Testis (tissue), 5 donors: ENCODE data around the gene ZNF804A. TPM values are rescaled to one million over a fixed set of nuclear protein-coding genes. Genes with fewer than 3 reads are reported as not detected.

Source experiments
- DNase-seq: peaks from one replicate; pipeline ENCODE4 v3.0.0-alpha.2; 2019
- H3K27ac ChIP-seq, 2 donors: fragments of 200-600 bp; sonication (generic); one replicate each; pipeline ENCODE4 v1.5.1; 2019
- H3K27me3 ChIP-seq: fragments of 200-600 bp; sonication (generic); one replicate; pipeline ENCODE4 v1.5.1; 2019
- H3K36me3 ChIP-seq: fragments of 200-600 bp; sonication (generic); one replicate; pipeline ENCODE4 v1.5.1; 2017; ENCODE audit warnings: low read depth; ENCODE audit errors: missing control alignments
- H3K4me1 ChIP-seq: fragments of 200-600 bp; sonication (generic); one replicate; pipeline ENCODE4 v1.5.1; 2019
- H3K4me3 ChIP-seq, 2 donors: fragments of 200-600 bp; sonication (generic); one replicate each; pipeline ENCODE4 v1.5.1; 2017 to 2019
- H3K9me3 ChIP-seq: fragments of 200-600 bp; sonication (generic); one replicate; pipeline ENCODE4 v1.5.1; 2017
- CTCF ChIP-seq, 3 experiments: fragments of 450-650 bp in 2 of 3; fragments of 200-600 bp in 1 of 3; sonication (generic) in 1 of 3; IDR thresholded peaks; one replicate each; pipeline ENCODE4 v1.5.1; 2016 to 2019; ENCODE audit warnings: antibody characterized with exemption in 3 of 3, mild to moderate bottlenecking in 2 of 3, moderate library complexity in 1 of 3
- POLR2A ChIP-seq: fragments of 450-650 bp; IDR thresholded peaks from one replicate; pipeline ENCODE4 v1.6.1; 2017; ENCODE audit warnings: antibody characterized with exemption, mild to moderate bottlenecking, moderate library complexity
- WGBS, 2 donors: methylation state at CpG; one replicate each; pipeline ENCODE4 v1.1.5; 2018; 5-methylcytosine and 5-hydroxymethylcytosine counted together
- intact Hi-C: fragments of 100-400 bp; cut with DNase I; formaldehyde crosslinking; loops from one replicate; pipeline ENCODE4 v1.15.1; 2023; ENCODE audit warnings: low total_unique reads
- long read RNA-seq, 2 donors: transcript quantifications; one replicate each; lab custom pipeline, GENCODE V29; 2026
- polyA plus RNA-seq: library from polyadenylated mRNA; stranded (reverse); fragments of 350-450 nt; fragmentation: Illumina TruSeq; extraction: RNeasy Lipid Tissue Mini Kit (QIAGEN cat#74804); gene quantifications from one replicate; pipeline ENCODE4 v1.2.3, GENCODE V29; 2014; ENCODE audit warnings: low read depth, low replicate concordance; ENCODE audit not compliant: insufficient read depth
- total RNA-seq, 2 donors: library from RNA; depleted of rRNA; stranded (reverse); fragments of >200 nt; gene quantifications; one replicate each; pipeline ENCODE4 v1.2.3, GENCODE V29; 2016

ZNF804A gene
- under 1 TPM; 0.50 to 0.63 TPM for total RNA-seq
- polyA plus RNA-seq = not detected
- long read RNA-seq, donor 1 = 0 reads
- long read RNA-seq, donor 2 = 0 reads

GRCh38 chr2:184598316-184599053 is at the start of gene ZNF804A:
Gene ZNF804A, plus strand, starts transcription at chr2:184598529. Its CDS starts 431 bp downstream, at chr2:184598960.
- Histone ChIP-seq H3K9me3 (no peaks in the 10 kb centered on the region), H3K36me3 (no peaks in the 10 kb centered on the region), H3K4me3 (peak within 1 kb of the TSS; percentile 56 to 59), H3K27me3 (no peaks in the 10 kb centered on the region), H3K27ac (no peak within 1 kb of the TSS), H3K4me1 (no peaks in the 10 kb centered on the region)
- DNase-seq = peak; percentile 62
- WGBS, 2 donors = 0 to 1% methylated on average over 27 to 59 of the region's 88 CpGs
- no peak for TF ChIP-seq POLR2A
- TF ChIP-seq CTCF (IDR thresholded peaks at IDR 0.05) = no peak
- intact Hi-C loops = no loop called here

- intact Hi-C loops = no loop called here
- H3K36me3 ChIP-seq = no peaks in the 10 kb centered on the region
- no peak overlapping the region for H3K27ac ChIP-seq
- DNase-seq = no peak
- no peaks in the 10 kb centered on the region for H3K4me1 ChIP-seq
- H3K9me3 ChIP-seq = no peaks in the 10 kb centered on the region
- no peaks in the 10 kb centered on the region for H3K27me3 ChIP-seq
- WGBS, 2 donors = 90 to 93% methylated on average over 2 of the region's 2 CpGs
- no peak for TF ChIP-seq CTCF (IDR thresholded peaks at IDR 0.05)
- TF ChIP-seq POLR2A = no peak
- no peak overlapping the region for H3K4me3 ChIP-seq
These were observed 49.2 kb upstream of the ZNF804A start for GRCh38 chr2:184549153-184549552.

- H3K4me1 ChIP-seq = no peaks in the 10 kb centered on the region
- no peak overlapping the region for H3K27ac ChIP-seq
- no peak for DNase-seq
- no peak overlapping the region for H3K4me3 ChIP-seq
- whole genome bisulfite sequencing, 2 donors = 85 to 89% methylated on average over 1 of the region's 1 CpG
- no peaks in the 10 kb centered on the region for H3K9me3 ChIP-seq
- intact Hi-C loops = no loop called here
- H3K36me3 ChIP-seq = no peaks in the 10 kb centered on the region
- TF ChIP-seq CTCF (IDR thresholded peaks at IDR 0.05) (no peak), POLR2A (no peak)
- no peaks in the 10 kb centered on the region for H3K27me3 ChIP-seq
These were observed 46.7 kb upstream of the ZNF804A start for GRCh38 chr2:184551626-184552025.

GRCh38 chr2:184554736-184555135 is 43.6 kb upstream of the ZNF804A start:
- Histone ChIP-seq H3K9me3 (no peaks in the 10 kb centered on the region), H3K27me3 (no peaks in the 10 kb centered on the region), H3K4me1 (no peaks in the 10 kb centered on the region), H3K27ac (no peak overlapping the region), H3K36me3 (no peaks in the 10 kb centered on the region), H3K4me3 (no peak overlapping the region)
- DNase-seq = no peak
- TF ChIP-seq POLR2A (no peak), CTCF (IDR thresholded peaks at IDR 0.05) (no peak)
- intact Hi-C loops = no loop called here

GRCh38 chr2:184555352-184555751 is 43.0 kb upstream of the ZNF804A start:
- WGBS, 2 donors = 71 to 76% methylated on average over 5 of the region's 5 CpGs
- Histone ChIP-seq H3K27ac (no peak overlapping the region), H3K4me1 (no peaks in the 10 kb centered on the region), H3K36me3 (no peaks in the 10 kb centered on the region), H3K4me3 (peak overlapping the region; percentile 2 to 15), H3K9me3 (no peaks in the 10 kb centered on the region), H3K27me3 (no peaks in the 10 kb centered on the region)
- no peak for DNase-seq
- TF ChIP-seq POLR2A = no peak
- no peak for TF ChIP-seq CTCF (IDR thresholded peaks at IDR 0.05)
- intact Hi-C loops = no loop called here
